Measurements from ENCODE around the gene PPP1CA.

GRCh38 chr11:67449116-67449844 lies 47.6 kb upstream of the PPP1CA start:
- TF ChIP-seq CTCF (optimal IDR thresholded peaks at IDR 0.05 in 1 of 3, IDR thresholded peaks at IDR 0.05 in 1 of 3, conservative IDR thresholded peaks at IDR 0.05 in 1 of 3; ENCODE audit: extremely low read depth in 1 of 3, insufficient read depth in 2 of 3, low read length in 3 of 3) = no peak
- TF ChIP-seq EZH2 (IDR thresholded peaks at IDR 0.05; ENCODE audit: low read length) = no peak

Measured in keratinocyte (primary cell).